KMS-11 (cell line): ENCODE measurements around the gene PDZD8.

Source experiments
- H2AFZ ChIP-seq: fragments of 200-600 bp; sonication (generic); 2 replicates; pipeline ENCODE4 v1.6.1; 2016; ENCODE audit warnings: antibody characterized with exemption, mixed run types, low read depth
- H3K27ac ChIP-seq: fragments of 200-600 bp; sonication (generic); 2 replicates; pipeline ENCODE4 v1.6.1; 2016; ENCODE audit warnings: mild to moderate bottlenecking, mixed run types
- H3K27me3 ChIP-seq: fragments of 200-600 bp; sonication (generic); 2 replicates; pipeline ENCODE4 v1.6.1; 2017; ENCODE audit warnings: mild to moderate bottlenecking, low read depth, mixed run types, moderate library complexity; ENCODE audit not compliant: insufficient read depth
- H3K36me3 ChIP-seq: fragments of 200-600 bp; sonication (generic); 2 replicates; pipeline ENCODE4 v1.6.1; 2017; ENCODE audit warnings: mild to moderate bottlenecking, mixed run types; ENCODE audit not compliant: insufficient read depth
- H3K4me1 ChIP-seq: fragments of 200-600 bp; sonication (generic); 2 replicates; pipeline ENCODE4 v1.6.1; 2016; ENCODE audit warnings: mild to moderate bottlenecking, low read depth, mixed run types; ENCODE audit not compliant: poor library complexity, severe bottlenecking
- H3K4me2 ChIP-seq: fragments of 200-600 bp; sonication (generic); 2 replicates; pipeline ENCODE4 v1.7.0; 2016; ENCODE audit warnings: mild to moderate bottlenecking, mixed run types
- H3K4me3 ChIP-seq: fragments of 200-600 bp; sonication (generic); IDR thresholded peaks from 2 replicates; pipeline ENCODE4 v1.6.1; 2017; ENCODE audit warnings: low read depth, low read length, mixed read lengths; ENCODE audit not compliant: insufficient read depth
- H3K79me2 ChIP-seq: fragments of 200-600 bp; sonication (generic); 2 replicates; pipeline ENCODE4 v1.6.1; 2016; ENCODE audit warnings: low read depth, mixed run types; ENCODE audit not compliant: insufficient read depth
- H3K9ac ChIP-seq: fragments of 200-600 bp; sonication (generic); 2 replicates; pipeline ENCODE4 v1.6.1; 2016; ENCODE audit warnings: mild to moderate bottlenecking, mixed run types
- H4K20me1 ChIP-seq: fragments of 200-600 bp; sonication (generic); 2 replicates; pipeline ENCODE4 v1.6.1; 2016; ENCODE audit warnings: mild to moderate bottlenecking, mixed run types; ENCODE audit not compliant: insufficient read depth
- TF ChIP-seq, protein P1 (sequence below): fragments of 200-600 bp; sonication (generic); conservative IDR thresholded peaks from 2 replicates; pipeline ENCODE4 v1.6.1; 2017; ENCODE audit warnings: low read depth, mild to moderate bottlenecking, antibody characterized with exemption, low read length, moderate library complexity, mixed read lengths

PDZD8 gene

GRCh38 chr10:117351996-117352395 is 23.2 kb downstream of the PDZD8 start:
- Histone ChIP-seq H3K4me1 (peaks cover 42% of the 10 kb centered on the region), H2AFZ (no peak overlapping the region), H3K27me3 (no peaks in the 10 kb centered on the region), H3K79me2 (peaks cover 68% of the 10 kb centered on the region), H3K4me2 (no peak overlapping the region), H3K36me3 (no peaks in the 10 kb centered on the region), H3K4me3 (no peak overlapping the region), H4K20me1 (peaks cover 15% of the 10 kb centered on the region), H3K9ac (no peak overlapping the region), H3K27ac (no peak overlapping the region)
- TF ChIP-seq, protein P1, sequence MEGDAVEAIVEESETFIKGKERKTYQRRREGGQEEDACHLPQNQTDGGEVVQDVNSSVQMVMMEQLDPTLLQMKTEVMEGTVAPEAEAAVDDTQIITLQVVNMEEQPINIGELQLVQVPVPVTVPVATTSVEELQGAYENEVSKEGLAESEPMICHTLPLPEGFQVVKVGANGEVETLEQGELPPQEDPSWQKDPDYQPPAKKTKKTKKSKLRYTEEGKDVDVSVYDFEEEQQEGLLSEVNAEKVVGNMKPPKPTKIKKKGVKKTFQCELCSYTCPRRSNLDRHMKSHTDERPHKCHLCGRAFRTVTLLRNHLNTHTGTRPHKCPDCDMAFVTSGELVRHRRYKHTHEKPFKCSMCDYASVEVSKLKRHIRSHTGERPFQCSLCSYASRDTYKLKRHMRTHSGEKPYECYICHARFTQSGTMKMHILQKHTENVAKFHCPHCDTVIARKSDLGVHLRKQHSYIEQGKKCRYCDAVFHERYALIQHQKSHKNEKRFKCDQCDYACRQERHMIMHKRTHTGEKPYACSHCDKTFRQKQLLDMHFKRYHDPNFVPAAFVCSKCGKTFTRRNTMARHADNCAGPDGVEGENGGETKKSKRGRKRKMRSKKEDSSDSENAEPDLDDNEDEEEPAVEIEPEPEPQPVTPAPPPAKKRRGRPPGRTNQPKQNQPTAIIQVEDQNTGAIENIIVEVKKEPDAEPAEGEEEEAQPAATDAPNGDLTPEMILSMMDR, result no peak

DNA sequence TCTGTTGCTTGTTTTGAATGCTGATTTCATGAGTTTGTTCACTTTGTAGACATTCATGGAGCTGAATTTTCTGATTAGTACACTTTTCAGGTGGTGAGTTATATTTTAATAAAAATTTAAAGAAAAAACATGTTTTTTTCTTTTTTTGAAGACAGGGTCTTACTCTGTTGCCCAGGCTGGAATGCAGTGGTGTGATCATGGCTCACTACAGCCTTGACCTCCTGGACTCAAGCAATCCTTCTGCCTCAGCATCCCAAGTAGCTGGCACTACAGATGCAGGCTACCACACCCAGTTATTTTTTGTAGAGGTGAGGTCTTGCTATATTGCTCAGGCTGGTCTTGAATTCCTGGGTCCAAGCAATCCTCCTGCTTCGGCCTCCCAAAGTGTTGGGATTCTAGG is 23.7 kb downstream of the PDZD8 start:
- TF ChIP-seq, protein P1, result no peak
- H3K4me1 ChIP-seq, result peaks cover 42% of the 10 kb centered on the region
- H3K36me3 ChIP-seq, result no peaks in the 10 kb centered on the region
- no peak overlapping the region for H3K4me3 ChIP-seq
- peaks cover 15% of the 10 kb centered on the region for H4K20me1 ChIP-seq
- no peak overlapping the region for H3K9ac ChIP-seq
- H3K27me3 ChIP-seq, result no peaks in the 10 kb centered on the region
- H3K27ac ChIP-seq, result no peak overlapping the region
- peaks cover 72% of the 10 kb centered on the region for H3K79me2 ChIP-seq
- H2AFZ ChIP-seq, result no peak overlapping the region
- H3K4me2 ChIP-seq, result no peak overlapping the region

GRCh38 chr10:117350909-117351308 is 24.3 kb downstream of the PDZD8 start:
- H3K4me3 ChIP-seq, result no peak overlapping the region
- no peaks in the 10 kb centered on the region for H3K36me3 ChIP-seq
- TF ChIP-seq, protein P1, result no peak
- no peak overlapping the region for H2AFZ ChIP-seq
- H3K27ac ChIP-seq, result no peak overlapping the region
- H3K27me3 ChIP-seq, result no peaks in the 10 kb centered on the region
- peaks cover 68% of the 10 kb centered on the region for H3K79me2 ChIP-seq
- H3K9ac ChIP-seq, result no peak overlapping the region
- no peak overlapping the region for H3K4me2 ChIP-seq
- H4K20me1 ChIP-seq, result peaks cover 9% of the 10 kb centered on the region; the same call in 1 of the 2 replicates
- peaks cover 36% of the 10 kb centered on the region for H3K4me1 ChIP-seq

DNA sequence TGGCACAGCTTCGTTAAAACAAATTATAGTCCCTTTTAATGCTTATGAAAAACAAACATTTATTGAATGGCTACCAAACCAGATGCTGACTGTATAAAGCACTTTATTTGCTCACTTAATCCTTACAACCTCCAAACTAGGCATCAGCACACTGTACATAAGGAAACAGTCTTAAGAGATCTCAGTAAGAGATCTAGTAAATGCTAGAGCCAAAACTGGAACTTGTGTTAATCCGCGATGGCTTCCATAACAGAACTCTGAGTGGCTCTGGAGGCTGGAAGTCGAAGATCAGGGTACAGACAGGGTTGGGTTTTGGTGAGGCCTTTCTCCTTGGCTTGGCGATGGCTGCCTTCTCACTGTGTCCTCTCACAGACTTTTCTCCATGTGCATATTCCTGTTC is 27.0 kb downstream of the PDZD8 start:
- H3K79me2 ChIP-seq, result peaks cover 65% of the 10 kb centered on the region
- no peaks in the 10 kb centered on the region for H3K36me3 ChIP-seq
- TF ChIP-seq, protein P1, result no peak
- H4K20me1 ChIP-seq, result peaks cover 3% of the 10 kb centered on the region; the same call in 1 of the 2 replicates
- no peak overlapping the region for H3K27ac ChIP-seq
- no peak overlapping the region for H3K4me2 ChIP-seq
- no peak overlapping the region for H3K9ac ChIP-seq
- H3K27me3 ChIP-seq, result no peaks in the 10 kb centered on the region
- no peak overlapping the region for H3K4me3 ChIP-seq
- no peak overlapping the region for H2AFZ ChIP-seq
- H3K4me1 ChIP-seq, result peaks cover 19% of the 10 kb centered on the region
